Activated B cell treated with CpG ODN at 0.5 μM for 24 hours (primary cell): ENCODE results near the gene ATP6V1G2. TPM values are rescaled to one million over a fixed set of nuclear protein-coding genes. Genes with fewer than 3 reads are reported as not detected.

Experiments used
- ATAC-seq: fragments of 200-7000 bp; cut with Tn5 transposase; one replicate; pipeline ENCODE4 v1.10.0; 2021; ENCODE audit warnings: low read depth, mild to moderate bottlenecking, moderate library complexity
- CTCF ChIA-PET: fragments of 350-600 bp; sonication (Branson Sonifier 250); formaldehyde crosslinking; loops from one replicate; lab custom pipeline; 2021; ENCODE audit warnings: antibody characterized with exemption; lab: Charles Lee
- POLR2A ChIA-PET: fragments of 350-600 bp; sonication (Branson Sonifier 250); formaldehyde crosslinking; loops from one replicate; lab custom pipeline; 2021; ENCODE audit warnings: antibody characterized with exemption; lab: Charles Lee
- DNase-seq: peaks from one replicate; pipeline ENCODE4 v3.0.0; 2022
- H3K27ac Mint-ChIP-seq: one replicate; pipeline ENCODE4 v1.8.0; 2020; ENCODE audit warnings: mixed read lengths
- H3K27me3 Mint-ChIP-seq: one replicate; pipeline ENCODE4 v1.8.0; 2021; ENCODE audit warnings: mixed read lengths
- H3K36me3 Mint-ChIP-seq: one replicate; pipeline ENCODE4 v1.8.0; 2021; ENCODE audit warnings: low read depth, mixed read lengths
- H3K4me1 Mint-ChIP-seq: one replicate; pipeline ENCODE4 v1.8.0; 2021; ENCODE audit warnings: mixed read lengths
- H3K4me3 Mint-ChIP-seq: one replicate; pipeline ENCODE4 v1.8.0; 2020; ENCODE audit warnings: mild to moderate bottlenecking, mixed read lengths
- H3K9me3 Mint-ChIP-seq: one replicate; pipeline ENCODE4 v1.8.0; 2020; ENCODE audit warnings: mixed read lengths
- CTCF ChIP-seq: fragments of 200-600 bp; IDR thresholded peaks from one replicate; pipeline ENCODE4 v1.8.0; 2022; ENCODE audit warnings: antibody characterized with exemption, mild to moderate bottlenecking
- intact Hi-C: fragments of 100-400 bp; cut with micrococcal nuclease; formaldehyde crosslinking; loops from one replicate; pipeline ENCODE4 v1.15.1; 2024
- total RNA-seq: library from RNA; stranded (reverse); gene quantifications from 2 replicates; pipeline ENCODE4 v1.2.3, GENCODE V29; 2022

Gene ATP6V1G2
- total RNA-seq, 1 donor from 2014 or later, result 1.9 TPM

DNA sequence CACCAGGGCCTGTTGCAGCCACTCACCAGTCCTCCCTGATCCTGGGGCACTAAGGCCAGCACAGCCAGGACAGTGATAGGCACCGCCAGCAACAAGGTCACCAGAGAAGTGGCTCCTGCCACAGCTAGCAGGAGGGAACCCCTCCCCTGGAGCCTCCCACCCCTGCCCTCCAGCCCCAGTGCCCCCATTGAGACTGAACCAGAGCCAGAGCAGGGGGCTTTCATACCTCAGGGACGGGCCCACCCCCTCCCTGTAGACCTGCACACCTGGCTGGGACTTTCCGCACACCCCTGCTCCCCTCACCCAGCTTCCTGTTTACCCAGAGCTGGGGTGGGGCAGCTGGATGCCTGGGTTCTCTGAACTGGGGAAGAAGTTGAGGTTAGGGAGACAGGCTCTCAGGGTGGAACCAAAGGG lies 35.8 kb upstream of the ATP6V1G2 start, which contains the start of gene LTB:
Gene LTB, minus strand, starts transcription at position 195 of the 414 bp plus-strand sequence. Its CDS starts 7 bp downstream, at position 188.
- no peak for TF ChIP-seq CTCF
- Mint-ChIP-seq H3K4me3 (peak within 1 kb of the TSS; percentile 99), H3K4me1 (peaks cover 83% of the 10 kb centered on the region), H3K27me3 (no peaks in the 10 kb centered on the region), H3K36me3 (peaks cover 35% of the 10 kb centered on the region), H3K27ac (peak within 1 kb of the TSS; percentile 94), H3K9me3 (no peaks in the 10 kb centered on the region)
- intact Hi-C loops, result loop anchor here (1.0 kb wide), 1 partner anchor 10 kb away; no protein-coding TSS in a partner anchor
- ATAC-seq (peak; percentile 46), DNase-seq (peak; percentile 42)
- POLR2A ChIA-PET, result interaction anchor here (0.6 to 26.0 kb wide), 16 partner anchors 5 to 1741 kb away, joined by 3 to 1155 read pairs (median 6); partner anchors contain the start of genes ATP6V1G2, BAG6, DDX39B and GPANK1
- CTCF ChIA-PET, result interaction anchor here (2.8 to 25.7 kb wide), 4 partner anchors 7 to 29 kb away, joined by 21 to 611 read pairs (median 305); partner anchors contain the start of genes ATP6V1G2, DDX39B, LTA and NCR3

GRCh38 chr6:31581434-31582229 lies 35.2 kb upstream of the ATP6V1G2 start:
- H3K9me3 Mint-ChIP-seq, result no peaks in the 10 kb centered on the region
- DNase-seq (peak; percentile 32), ATAC-seq (no peak)
- POLR2A ChIA-PET, result interaction anchor here (0.6 to 26.0 kb wide), 16 partner anchors 5 to 1742 kb away, joined by 3 to 1155 read pairs (median 6); partner anchors contain the start of genes ATP6V1G2, BAG6, DDX39B and GPANK1
- peak overlapping the region; percentile 94 for H3K27ac Mint-ChIP-seq
- H3K4me3 Mint-ChIP-seq, result peak overlapping the region; percentile 99
- H3K36me3 Mint-ChIP-seq, result peaks cover 41% of the 10 kb centered on the region
- no peaks in the 10 kb centered on the region for H3K27me3 Mint-ChIP-seq
- CTCF ChIA-PET, result interaction anchor here (1.2 to 25.7 kb wide), 6 partner anchors 7 to 248 kb away, joined by 6 to 611 read pairs (median 27); partner anchors contain the start of genes ATP6V1G2, DDX39B, LTA and NCR3
- TF ChIP-seq CTCF, result no peak
- intact Hi-C loops, result loop anchor here (1.0 to 2.0 kb wide), 4 partner anchors 11 to 39 kb away; partner anchors contain the start of genes NFKBIL1 and PRRC2A
- H3K4me1 Mint-ChIP-seq, result peaks cover 83% of the 10 kb centered on the region

DNA sequence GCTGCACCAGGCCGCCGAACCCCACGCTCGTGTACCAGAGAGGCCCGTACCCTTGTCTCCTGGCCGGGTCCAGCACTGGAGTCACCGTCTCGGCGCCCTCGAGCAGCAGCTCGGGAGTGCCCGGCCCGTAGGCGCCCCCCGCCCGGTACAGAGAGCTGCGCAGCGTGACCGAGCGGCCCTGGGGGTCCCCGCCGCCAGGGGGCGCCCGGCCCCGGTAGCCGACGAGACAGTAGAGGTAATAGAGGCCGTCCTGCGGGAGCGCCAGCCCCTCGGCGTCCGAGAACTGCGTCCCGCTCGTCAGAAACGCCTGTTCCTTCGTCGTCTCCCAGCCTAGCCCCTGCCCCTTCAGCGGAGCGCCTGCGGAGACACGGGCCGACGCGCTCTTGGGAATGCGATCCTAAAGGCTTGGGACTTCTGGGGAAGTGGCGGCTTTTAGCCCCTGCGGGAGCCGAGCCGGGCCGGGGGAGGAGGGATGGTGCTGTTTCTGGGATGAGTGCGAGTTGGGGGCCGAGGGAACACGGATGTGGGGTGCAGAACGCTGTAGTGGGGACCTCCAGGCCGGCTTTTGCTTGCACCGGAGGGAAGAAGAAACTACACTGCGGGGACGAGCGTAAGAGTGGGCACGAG lies 34.5 kb upstream of the ATP6V1G2 start:
- Mint-ChIP-seq H3K9me3 (no peaks in the 10 kb centered on the region), H3K36me3 (peaks cover 48% of the 10 kb centered on the region), H3K27me3 (no peaks in the 10 kb centered on the region)

GRCh38 chr6:31580438-31580740 lies 34.0 kb upstream of the ATP6V1G2 start:
- ATAC-seq (no peak), DNase-seq (no peak)
- POLR2A ChIA-PET, result interaction anchor here (0.6 to 26.0 kb wide), 9 partner anchors 4 to 234 kb away, joined by 4 to 1155 read pairs (median 44); partner anchors contain the start of genes ATP6V1G2, BAG6, DDX39B and LST1
- Mint-ChIP-seq H3K27ac (peak overlapping the region; percentile 94), H3K4me1 (peaks cover 83% of the 10 kb centered on the region), H3K27me3 (no peaks in the 10 kb centered on the region), H3K4me3 (peak overlapping the region; percentile 99), H3K9me3 (no peaks in the 10 kb centered on the region), H3K36me3 (peaks cover 53% of the 10 kb centered on the region)
- TF ChIP-seq CTCF, result no peak
- CTCF ChIA-PET, result interaction anchor here (1.0 to 25.7 kb wide), 7 partner anchors 8 to 250 kb away, joined by 3 to 611 read pairs (median 12); partner anchors contain the start of genes ATP6V1G2, DDX39B, GPANK1 and LTA
- intact Hi-C loops, result loop anchor here (1.0 to 2.0 kb wide), 5 partner anchors 8 to 40 kb away; partner anchors contain the start of genes LTA and PRRC2A

More for the DNA sequence above, 34.5 kb upstream of the ATP6V1G2 start:
- intact Hi-C loops, result loop anchor here (1.0 to 2.0 kb wide), 7 partner anchors 9 to 40 kb away; partner anchors contain the start of genes LTA, NFKBIL1 and PRRC2A
- Mint-ChIP-seq H3K4me1 (peaks cover 83% of the 10 kb centered on the region), H3K27ac (peak overlapping the region; percentile 94), H3K4me3 (peak overlapping the region; percentile 99)
- ATAC-seq (peak; percentile 71), DNase-seq (peak; percentile 94)
- POLR2A ChIA-PET, result interaction anchor here (0.6 to 26.0 kb wide), 12 partner anchors 4 to 234 kb away, joined by 3 to 1155 read pairs (median 22); partner anchors contain the start of genes ATP6V1G2, BAG6, DDX39B and LST1
- CTCF ChIA-PET, result interaction anchor here (0.6 to 25.7 kb wide), 8 partner anchors 8 to 1094 kb away, joined by 3 to 611 read pairs (median 9); partner anchors contain the start of genes ATP6V1G2, DDX39B, GPANK1 and LTA
- TF ChIP-seq CTCF, result peak; percentile 91
